C1 segment of cervical spinal cord (tissue), 14 donors: Measurements from ENCODE around the gene SOX8.
A peak's percentile ranks its signal among the peaks of the same experiment; 100 is the strongest.
"Not testable (repeated sequence)": the region's sequence is repeated elsewhere in the genome, so short reads cannot be mapped to it uniquely, and the experiment has no call there.

Experiments used
- DNase-seq, 14 donors: peaks; one replicate each; lab custom pipeline; 2025; lab: John Stamatoyannopoulos, UW

SOX8 gene

GRCh38 chr16:981695-982144, at the start of gene SOX8:
Gene SOX8 (plus strand): TSS chr16:981770. CDS start chr16:981923, 153 bp downstream.
- no peak for DNase-seq

DNA sequence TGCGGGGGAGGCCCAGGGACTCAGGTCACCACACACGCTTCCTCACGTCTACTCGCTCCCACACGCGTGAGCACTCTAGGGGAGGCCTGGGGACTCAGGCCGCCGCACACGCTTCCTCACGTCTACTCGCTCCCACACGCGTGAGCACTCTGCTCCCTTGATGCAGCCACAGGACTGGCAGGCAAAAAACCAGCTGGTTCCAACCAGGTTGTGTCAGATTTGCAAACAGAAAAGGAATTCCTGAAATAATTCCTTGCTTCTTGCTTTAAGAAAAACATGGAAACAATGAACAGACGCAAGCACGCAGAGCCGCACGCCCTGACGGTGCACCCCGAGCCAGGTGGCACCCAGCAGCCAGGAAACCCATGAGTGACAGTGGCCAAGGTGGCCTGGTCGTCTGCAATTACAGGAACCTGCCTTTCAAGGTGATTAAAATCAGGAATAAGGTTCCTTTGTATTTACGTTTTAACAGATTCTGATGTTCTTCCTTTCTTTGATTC, 48.7 kb upstream of the SOX8 start:
- no peak for DNase-seq

GRCh38 chr16:933581-933980, 48.0 kb upstream of the SOX8 start:
- no peak for DNase-seq

- DNase-seq = no peak
Measured at GRCh38 chr16:934178-934577, 47.4 kb upstream of the SOX8 start.

DNA sequence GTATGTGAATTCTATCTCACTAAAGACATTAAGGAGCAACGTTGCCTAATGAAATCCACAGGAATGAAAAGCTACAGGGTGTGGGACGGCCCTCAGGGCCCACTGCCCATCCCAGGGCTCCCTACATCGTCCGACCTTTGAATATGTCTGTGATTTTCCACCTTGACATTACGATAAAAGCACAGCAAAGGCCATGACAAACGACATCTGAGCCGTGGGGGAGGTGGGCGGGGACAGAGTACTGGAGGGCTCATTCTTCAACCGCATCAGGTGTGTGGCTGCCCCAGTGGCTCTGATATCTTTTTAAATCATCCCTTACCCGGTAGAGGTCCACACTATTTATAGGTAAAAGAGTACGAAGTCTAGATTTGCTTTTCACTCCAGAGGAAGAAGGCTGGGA, 45.9 kb upstream of the SOX8 start:
- no peak for DNase-seq

DNA sequence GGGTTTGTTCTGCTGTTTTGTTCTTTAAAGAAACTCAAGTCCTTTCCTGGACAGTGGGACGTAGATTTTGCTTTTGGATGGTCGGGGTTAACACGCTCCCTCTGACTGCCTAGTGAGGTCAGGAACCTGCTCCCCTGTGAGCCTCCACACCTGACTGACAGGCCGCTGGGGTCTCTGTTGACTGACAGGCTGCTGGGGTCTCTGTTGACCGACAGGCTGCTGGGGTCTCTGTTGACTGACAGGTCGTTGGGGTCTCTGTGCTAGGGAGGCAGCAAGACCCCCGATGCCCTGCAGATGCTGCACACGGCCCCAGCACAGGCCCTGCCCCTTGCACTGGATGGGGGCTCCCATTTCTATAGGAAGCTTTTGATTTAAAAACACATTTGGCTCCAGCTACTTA, 44.3 kb upstream of the SOX8 start:
- DNase-seq = no peak

DNA sequence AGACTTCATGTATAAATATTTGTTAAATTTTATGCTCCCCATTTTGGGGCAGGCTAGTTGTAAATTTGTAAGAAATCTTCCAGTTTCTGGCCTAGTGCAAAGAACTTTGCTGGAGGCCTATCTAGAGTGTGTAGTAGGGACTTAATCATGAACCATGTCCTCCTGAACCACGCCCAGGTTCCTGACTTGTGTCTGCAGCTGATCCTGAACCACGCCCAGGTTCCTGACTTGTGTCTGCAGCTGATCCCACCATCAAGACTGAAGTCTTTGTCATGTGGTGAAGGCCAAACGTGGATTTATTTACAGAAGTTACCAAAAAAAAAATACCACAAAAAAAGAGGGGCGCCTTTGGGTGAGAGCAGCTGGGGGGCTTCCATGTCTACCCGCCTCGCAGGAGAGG, 43.8 kb upstream of the SOX8 start:
- DNase-seq = no peak

GRCh38 chr16:938136-938535, 43.4 kb upstream of the SOX8 start:
- DNase-seq = peak in 6 of 14 donors; percentile 8 to 41 (median 34)

- DNase-seq = no peak
Measured at GRCh38 chr16:938752-939151, 42.8 kb upstream of the SOX8 start.

DNA sequence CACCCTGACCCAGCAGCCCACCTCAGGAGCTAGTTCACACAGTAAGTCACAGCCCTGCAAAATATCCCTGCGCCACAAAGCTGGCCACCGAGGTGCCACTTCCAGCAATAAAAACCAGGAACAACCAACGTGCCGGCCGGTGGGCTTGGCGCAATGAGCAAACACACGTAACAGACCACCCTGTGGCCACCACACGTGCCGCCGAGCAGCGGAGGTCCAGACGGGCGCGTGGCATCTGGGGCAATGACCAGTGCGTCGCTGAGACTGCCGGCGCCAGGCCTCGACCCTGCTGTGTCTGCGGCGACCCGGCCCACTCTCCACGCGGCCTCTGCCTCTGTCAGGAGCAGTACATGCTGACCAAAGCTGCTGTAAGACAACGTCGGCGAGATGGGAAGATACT, 42.3 kb upstream of the SOX8 start:
- no peak for DNase-seq

GRCh38 chr16:939941-940340, 41.6 kb upstream of the SOX8 start:
- DNase-seq = no peak

DNA sequence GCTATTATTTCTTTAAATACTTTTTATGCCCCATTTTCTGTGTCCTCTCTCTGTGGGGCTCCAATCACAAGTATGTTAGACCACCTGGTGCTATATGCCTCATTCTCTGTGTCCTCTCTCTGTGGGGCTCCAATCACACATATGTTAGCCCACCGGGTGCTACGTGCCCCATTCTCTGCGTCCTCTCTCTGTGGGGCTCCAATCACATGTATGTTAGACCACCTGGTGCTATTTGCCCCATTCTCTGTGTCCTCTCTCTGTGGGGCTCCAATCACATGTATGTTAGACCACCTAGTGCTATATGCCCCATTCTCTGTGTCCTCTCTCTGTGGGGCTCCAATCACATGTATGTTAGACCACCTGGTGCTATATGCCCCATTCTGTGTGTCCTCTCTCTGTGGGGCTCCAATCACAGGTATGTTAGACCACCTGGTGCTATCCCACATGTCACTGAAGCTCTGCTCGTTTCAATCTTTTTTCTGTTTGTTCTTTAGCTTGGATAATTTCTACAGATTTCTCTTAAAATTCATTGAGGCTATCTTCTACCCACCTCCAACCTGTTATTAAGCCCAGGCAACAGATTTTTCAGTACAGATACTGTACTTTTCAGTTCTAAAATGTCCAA, 39.0 kb upstream of the SOX8 start:
- no peak for DNase-seq

DNA sequence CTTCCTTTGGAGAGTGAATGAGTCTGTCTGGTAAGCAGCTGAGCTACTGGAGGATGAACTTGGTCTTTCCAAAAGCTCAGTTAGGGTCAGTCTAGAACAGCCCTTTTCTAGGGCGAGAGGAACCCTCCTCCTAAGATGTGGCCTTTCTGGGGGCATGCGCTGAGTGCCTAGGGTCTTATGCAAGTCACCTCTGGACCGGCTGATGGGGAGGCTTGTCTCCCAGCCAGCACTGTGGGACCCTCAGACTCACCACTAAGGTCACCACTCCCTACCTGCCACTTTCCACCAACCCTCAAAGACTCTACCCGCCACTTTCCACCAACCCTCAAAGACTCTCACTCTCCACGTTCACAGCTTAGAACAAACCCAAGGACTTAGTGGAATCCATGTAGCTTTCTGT, 37.6 kb upstream of the SOX8 start:
- DNase-seq = no peak

DNA sequence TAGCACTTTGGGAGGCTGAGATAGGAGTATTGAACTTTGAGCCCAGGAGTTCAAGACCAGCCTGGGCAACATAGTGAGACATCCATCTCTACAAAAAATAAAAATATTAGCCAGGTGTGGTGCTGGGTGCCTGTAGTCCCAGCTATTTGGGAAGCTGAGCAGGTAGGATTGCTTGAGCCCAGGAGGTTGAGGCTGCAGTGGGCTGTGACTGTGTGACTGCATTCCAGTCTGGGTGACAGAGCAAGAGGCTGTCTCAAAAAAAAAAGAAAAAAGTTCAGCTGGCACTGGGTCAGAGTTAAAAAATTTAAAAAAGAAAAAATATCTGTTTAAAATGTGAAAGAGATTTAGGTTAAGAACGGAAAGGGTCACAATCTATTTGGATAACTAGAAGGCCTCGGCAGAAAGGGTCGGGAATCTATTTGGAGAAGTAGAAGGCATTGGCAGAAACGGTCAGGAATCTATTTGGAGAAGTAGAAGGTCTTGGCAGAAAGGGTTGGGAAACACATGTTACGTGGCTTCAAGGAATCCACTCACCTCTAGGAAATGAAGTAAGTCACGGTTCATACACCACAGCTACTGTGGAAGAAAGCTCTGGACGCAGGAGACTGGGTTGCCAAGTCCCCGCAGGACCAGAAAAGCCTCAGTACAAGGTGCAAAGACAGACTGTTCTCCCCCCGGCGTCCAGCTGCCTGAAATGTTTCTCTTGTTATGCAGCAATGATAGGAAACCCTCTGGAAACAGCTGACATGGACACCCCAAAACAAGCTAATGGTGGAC, 36.1 kb upstream of the SOX8 start:
- DNase-seq = no peak

- DNase-seq = no peak
Measured at GRCh38 chr16:946048-946395, 35.5 kb upstream of the SOX8 start.

DNA sequence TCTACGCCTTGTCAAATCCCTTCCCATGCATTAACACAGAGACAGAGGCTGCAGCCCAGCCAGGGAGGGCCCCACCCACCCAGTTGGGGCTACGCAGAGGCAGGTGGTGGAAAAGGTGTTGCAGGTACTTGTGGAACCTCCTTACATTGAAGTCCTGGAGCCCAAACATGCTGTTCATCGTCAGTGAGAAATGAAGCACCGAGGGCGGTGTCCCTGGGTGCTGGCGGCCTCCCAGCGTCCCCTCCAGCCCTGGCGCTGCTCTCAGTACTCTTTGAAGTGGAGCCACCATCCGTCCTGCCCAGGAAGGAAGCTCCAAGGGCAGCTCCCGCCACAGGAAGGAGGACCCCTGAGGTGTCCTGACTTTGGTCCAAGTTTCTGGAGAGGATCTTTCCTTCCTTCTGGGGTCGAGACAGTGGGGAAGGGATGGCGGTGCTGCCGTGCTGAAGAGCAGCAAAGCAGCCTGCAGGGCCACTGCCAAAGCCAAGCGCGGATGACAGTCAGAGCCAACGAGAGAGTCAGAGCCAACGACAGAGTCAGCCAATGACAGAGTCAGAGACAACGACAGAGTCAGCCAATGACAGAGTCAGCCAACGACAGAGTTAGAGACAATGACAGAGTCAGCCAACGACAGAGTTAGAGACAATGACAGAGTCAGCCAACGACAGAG, 34.2 kb upstream of the SOX8 start:
- peak in 1 of 14 donors; percentile 73 for DNase-seq

GRCh38 chr16:947922-948303, 33.7 kb upstream of the SOX8 start:
- DNase-seq = not testable (repeated sequence)

- not testable (repeated sequence) for DNase-seq
Measured at GRCh38 chr16:948767-949166, 32.8 kb upstream of the SOX8 start.

DNA sequence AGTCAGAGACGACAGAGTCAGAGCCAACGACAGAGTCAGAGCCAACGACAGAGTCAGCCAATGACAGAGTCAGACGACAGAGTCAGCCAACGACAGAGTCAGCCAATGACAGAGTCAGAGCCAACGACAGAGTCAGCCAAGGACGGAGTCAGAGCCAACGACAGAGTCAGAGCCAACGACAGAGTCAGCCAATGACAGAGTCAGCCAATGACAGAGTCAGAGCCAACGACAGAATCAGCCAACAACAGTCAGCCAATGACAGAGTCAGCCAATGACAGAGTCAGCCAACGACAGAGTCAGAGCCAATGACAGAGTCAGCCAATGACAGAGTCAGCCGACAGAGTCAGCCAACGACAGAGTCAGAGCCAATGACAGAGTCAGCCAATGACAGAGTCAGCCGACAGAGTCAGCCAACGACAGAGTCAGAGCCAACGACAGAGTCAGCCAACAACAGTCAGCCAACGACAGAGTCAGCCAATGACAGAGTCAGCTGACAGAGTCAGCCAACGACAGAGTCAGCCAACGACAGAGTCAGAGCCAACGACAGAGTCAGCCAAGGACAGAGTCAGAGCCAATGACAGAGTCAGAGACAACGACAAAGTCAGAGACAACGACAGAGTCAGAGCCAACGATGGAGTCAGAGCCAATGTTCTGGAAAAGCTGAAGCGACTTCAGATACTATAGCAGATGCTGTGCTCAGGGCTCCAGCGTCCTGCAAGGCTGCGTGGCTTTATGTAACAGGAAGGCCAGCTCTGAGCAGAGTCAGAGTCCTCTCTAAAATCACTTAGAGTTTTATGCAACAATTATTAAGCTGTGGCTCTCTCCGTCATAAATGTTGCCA, 30.6 kb upstream of the SOX8 start:
- peak in 1 of 14 donors; percentile 72 for DNase-seq

DNA sequence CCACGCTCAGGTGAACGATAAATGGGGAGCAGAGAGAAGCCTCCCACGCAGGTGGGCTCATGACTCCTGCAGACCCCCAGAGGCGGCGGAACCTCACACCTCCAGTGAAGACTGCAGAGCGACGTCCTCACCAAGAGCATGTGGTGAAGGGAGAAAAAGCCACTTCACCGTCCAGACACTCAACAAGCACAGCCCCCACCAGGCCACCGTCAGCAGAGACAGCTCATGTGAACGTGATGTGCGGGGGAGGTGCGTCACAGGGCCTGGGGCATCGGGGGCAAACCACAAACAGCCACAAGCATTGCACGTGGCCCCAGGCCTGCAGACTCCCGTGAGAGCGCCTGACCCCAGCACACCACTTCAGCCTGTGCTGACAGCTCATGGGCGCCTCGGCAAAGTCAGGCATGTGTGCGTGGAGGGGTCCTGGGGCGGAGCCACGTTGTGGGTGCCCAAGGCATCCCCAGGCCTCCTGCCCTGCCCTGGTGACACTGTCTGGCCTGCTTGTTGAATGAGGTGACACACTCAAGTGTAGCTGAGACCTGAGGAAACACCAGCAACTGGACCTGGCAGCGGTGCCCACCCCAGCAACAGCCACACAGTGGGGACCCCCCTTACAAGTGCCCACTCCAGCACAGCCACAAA, 29.8 kb upstream of the SOX8 start:
- peak in 1 of 14 donors; percentile 33 for DNase-seq

DNA sequence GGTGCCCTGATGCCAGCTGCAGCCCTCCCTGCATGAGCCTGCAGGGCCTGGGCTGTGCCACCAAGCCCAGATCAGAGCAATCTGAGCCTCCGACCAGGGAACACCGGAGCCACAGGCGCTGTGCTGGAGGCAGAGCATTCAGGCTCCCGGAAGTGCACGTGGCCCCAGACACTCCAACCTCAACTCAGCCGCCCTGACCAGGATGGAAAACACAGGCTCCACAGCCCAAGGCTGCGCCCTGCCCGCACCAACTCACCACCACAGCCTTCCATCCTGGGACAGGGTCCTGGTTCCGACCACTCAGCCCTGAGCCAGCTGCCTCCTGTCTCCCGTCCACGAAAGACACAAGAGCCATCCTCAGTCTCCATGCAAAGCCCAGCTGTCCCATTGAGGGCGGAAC, 29.2 kb upstream of the SOX8 start:
- DNase-seq = no peak
